Peyer's patch (tissue), 4 donors: ENCODE results near the gene BCL11A. TPM values are rescaled to one million over a fixed set of nuclear protein-coding genes. Genes with fewer than 3 reads are reported as not detected.

ENCODE experiments used
- DNase-seq, 3 donors: peaks; one replicate each; pipeline ENCODE4 v3.0.0-alpha.2; 2017 to 2019
- H3K27ac ChIP-seq, 4 donors: fragments of 200-600 bp; sonication (generic); one replicate each; pipeline ENCODE4 v1.5.1; 2016 to 2019
- H3K27me3 ChIP-seq, 2 donors: fragments of 200-600 bp; sonication (generic); one replicate each; pipeline ENCODE4 v1.5.1; 2019
- H3K36me3 ChIP-seq, 3 donors: fragments of 200-600 bp; sonication (generic); one replicate each; pipeline ENCODE4 v1.5.1; 2016 to 2019
- H3K4me1 ChIP-seq, 4 donors: fragments of 200-600 bp; sonication (generic); one replicate each; pipeline ENCODE4 v1.5.1; 2016 to 2019
- H3K4me3 ChIP-seq, 4 donors: fragments of 200-600 bp; sonication (generic); 1 replicate in 3 of 4; 2 replicates in 1 of 4; pipeline ENCODE4 v1.5.1; 2016 to 2019; ENCODE audit warnings: mild to moderate bottlenecking in 1 of 4
- H3K9me3 ChIP-seq, 4 donors: fragments of 200-600 bp; sonication (generic); one replicate each; pipeline ENCODE4 v1.5.1; 2016 to 2019; ENCODE audit warnings: mild to moderate bottlenecking in 1 of 4
- CTCF ChIP-seq, 6 experiments: fragments of 450-650 bp in 4 of 6; fragments of 200-600 bp in 2 of 6; sonication (generic) in 1 of 6; IDR thresholded peaks; one replicate each; pipeline ENCODE4 v1.5.1; 2017 to 2019; ENCODE audit warnings: antibody characterized with exemption in 6 of 6, mild to moderate bottlenecking in 3 of 6, moderate library complexity in 1 of 6
- POLR2A ChIP-seq, 2 donors: fragments of 450-650 bp; IDR thresholded peaks; one replicate each; pipeline ENCODE4 v1.5.1; 2017; ENCODE audit warnings: antibody characterized with exemption in 2 of 2, mild to moderate bottlenecking in 2 of 2, moderate library complexity in 2 of 2
- total RNA-seq, 4 donors: library from RNA; depleted of rRNA; stranded (reverse); fragments of >200 nt; gene quantifications; one replicate each; pipeline ENCODE4 v1.1.0, GENCODE V29; 2016

Gene BCL11A
- total RNA-seq, 4 donors from 2014 or later, result 35.4 to 94.9 (median 68.8) TPM

- H3K4me1 ChIP-seq, result no peaks in the 10 kb centered on the region
- no peaks in the 10 kb centered on the region for H3K9me3 ChIP-seq
- no peak overlapping the region for H3K4me3 ChIP-seq
- TF ChIP-seq POLR2A (IDR thresholded peaks at IDR 0.05) (no peak), CTCF (IDR thresholded peaks at IDR 0.05) (no peak)
- DNase-seq, result no peak
- H3K36me3 ChIP-seq, result peaks cover 0 to 9% (median 0%) of the 10 kb centered on the region in 3 donors
- H3K27me3 ChIP-seq, result no peaks in the 10 kb centered on the region
- no peak overlapping the region for H3K27ac ChIP-seq
Observed at GRCh38 chr2:60466161-60466702, 87.2 kb downstream of the BCL11A start.

- TF ChIP-seq POLR2A (IDR thresholded peaks at IDR 0.05), result no peak
- no peak for TF ChIP-seq CTCF (IDR thresholded peaks at IDR 0.05)
- Histone ChIP-seq H3K9me3 (no peaks in the 10 kb centered on the region), H3K4me1 (no peaks in the 10 kb centered on the region), H3K4me3 (no peak overlapping the region), H3K27me3 (no peaks in the 10 kb centered on the region), H3K36me3 (peaks cover 0 to 14% (median 0%) of the 10 kb centered on the region in 3 donors), H3K27ac (no peak overlapping the region)
- DNase-seq, result no peak
Observed at GRCh38 chr2:60465736-60466135, 87.7 kb downstream of the BCL11A start.

GRCh38 chr2:60463249-60463648, 90.2 kb downstream of the BCL11A start:
- Histone ChIP-seq H3K27me3 (no peaks in the 10 kb centered on the region), H3K4me3 (no peak overlapping the region), H3K27ac (no peak overlapping the region), H3K36me3 (peaks cover 0 to 19% (median 0%) of the 10 kb centered on the region in 3 donors), H3K4me1 (no peaks in the 10 kb centered on the region), H3K9me3 (no peaks in the 10 kb centered on the region)
- DNase-seq, result no peak
- TF ChIP-seq CTCF (IDR thresholded peaks at IDR 0.05) (no peak), POLR2A (IDR thresholded peaks at IDR 0.05) (no peak)

- Histone ChIP-seq H3K27ac (no peak overlapping the region), H3K27me3 (no peaks in the 10 kb centered on the region), H3K9me3 (no peaks in the 10 kb centered on the region), H3K4me3 (no peak overlapping the region), H3K4me1 (no peaks in the 10 kb centered on the region), H3K36me3 (peaks cover 0 to 19% (median 0%) of the 10 kb centered on the region in 3 donors)
- no peak for TF ChIP-seq CTCF (IDR thresholded peaks at IDR 0.05)
- no peak for TF ChIP-seq POLR2A (IDR thresholded peaks at IDR 0.05)
- DNase-seq, result no peak
Observed at GRCh38 chr2:60461421-60462108, 91.9 kb downstream of the BCL11A start.

GRCh38 chr2:60460577-60461420, 92.7 kb downstream of the BCL11A start:
- Histone ChIP-seq H3K27me3 (no peaks in the 10 kb centered on the region), H3K9me3 (no peaks in the 10 kb centered on the region), H3K4me3 (no peak overlapping the region), H3K27ac (no peak overlapping the region), H3K36me3 (peaks cover 0 to 19% (median 0%) of the 10 kb centered on the region in 3 donors), H3K4me1 (no peaks in the 10 kb centered on the region)
- DNase-seq, result no peak
- TF ChIP-seq CTCF (IDR thresholded peaks at IDR 0.05) (no peak), POLR2A (IDR thresholded peaks at IDR 0.05) (no peak)
